ENCODE results near the gene PAK6.

The PAK6 gene

DNA sequence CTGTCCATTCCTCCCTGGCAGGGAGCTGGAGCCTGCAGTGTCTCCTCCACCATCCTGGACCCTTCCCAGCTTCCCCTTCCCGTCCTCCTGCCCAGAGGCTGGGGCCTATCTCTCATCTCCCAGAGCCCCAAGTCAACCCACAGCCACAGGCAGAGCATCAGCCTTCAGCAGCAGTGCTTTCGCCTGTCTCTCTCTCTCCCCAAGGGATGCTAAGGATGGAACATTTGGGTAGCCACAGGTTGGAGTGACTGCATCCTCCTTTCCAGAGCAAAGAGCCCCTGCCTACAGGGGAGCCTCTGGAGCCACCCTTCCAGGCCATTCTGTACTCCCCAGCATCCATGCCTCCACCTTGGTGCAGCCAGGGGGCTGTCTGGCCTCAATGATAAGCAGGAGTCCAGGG is 64.7 kb downstream of the PAK6 start:
- H3K79me2 ChIP-seq (ENCODE audit: control insufficient read depth, insufficient read depth, low read length) = no peaks in the 10 kb centered on the region
- no peak overlapping the region for H3K9ac ChIP-seq (ENCODE audit: low read length)
- no peak overlapping the region for H2BK15ac ChIP-seq (replicated peaks; ENCODE audit: low read depth)
- no peak overlapping the region for H2AK5ac ChIP-seq (ENCODE audit: low read length)
- no peak overlapping the region for H2BK5ac ChIP-seq (ENCODE audit: low read length)
- DNase-seq = no peak
- no peak overlapping the region for H3K18ac ChIP-seq (ENCODE audit: low read length)
- no peak overlapping the region for H3K4me2 ChIP-seq (ENCODE audit: low read length)
- no peak overlapping the region for H3K4me3 ChIP-seq (ENCODE audit: low read length)
- H3K79me1 ChIP-seq (ENCODE audit: low read length) = no peaks in the 10 kb centered on the region
- H3K4ac ChIP-seq (ENCODE audit: low read depth, low read length) = no peak overlapping the region
- no peaks in the 10 kb centered on the region for H3K36me3 ChIP-seq (ENCODE audit: control insufficient read depth, insufficient read depth, low read length)
- H3K27me3 ChIP-seq (ENCODE audit: insufficient read depth, low read length, poor library complexity) = no peaks in the 10 kb centered on the region
- no CpG with 5 or more reads among the region's 2 CpGs for whole genome bisulfite sequencing (ENCODE audit: extremely low coverage, insufficient coverage, low lambda C conversion rate)
- no peak overlapping the region for H4K5ac ChIP-seq (ENCODE audit: low read length)
- H3K4me1 ChIP-seq (ENCODE audit: control insufficient read depth, low read depth, low read length) = peaks cover 7% of the 10 kb centered on the region
- no peak overlapping the region for H3K56ac ChIP-seq (ENCODE audit: low read length)
- H2BK120ac ChIP-seq (ENCODE audit: low read depth, low read length) = no peak overlapping the region
- no peak overlapping the region for H4K8ac ChIP-seq (ENCODE audit: low read depth, low read length)
- H3K27ac ChIP-seq (ENCODE audit: low read depth, low read length) = no peak overlapping the region
- no peak overlapping the region for H3K23ac ChIP-seq (ENCODE audit: low read length)

DNA sequence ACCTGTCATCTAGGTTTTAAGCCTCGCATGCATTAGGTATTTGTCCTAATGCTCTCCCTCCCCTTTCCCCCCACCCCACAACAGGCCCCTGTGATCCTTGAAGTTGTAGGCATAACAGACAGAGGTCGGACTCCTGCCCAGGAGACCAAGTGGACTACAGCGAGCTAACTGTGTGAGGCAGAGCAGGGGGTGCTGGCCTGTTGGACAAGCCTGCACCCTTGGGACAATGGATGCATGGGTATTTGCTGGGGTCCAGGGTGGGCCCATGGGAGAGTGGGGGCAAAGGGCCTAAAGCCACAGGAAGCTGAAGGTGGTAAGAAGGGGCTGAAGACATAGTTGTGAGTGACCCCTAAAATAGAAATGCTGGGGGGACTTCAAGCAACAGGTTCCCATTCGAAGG is 66.4 kb downstream of the PAK6 start:
- no peak overlapping the region for H3K4me3 ChIP-seq (ENCODE audit: low read length)
- no peak overlapping the region for H2AK5ac ChIP-seq (ENCODE audit: low read length)
- no peak overlapping the region for H2BK120ac ChIP-seq (ENCODE audit: low read depth, low read length)
- no peak overlapping the region for H3K27ac ChIP-seq (ENCODE audit: low read depth, low read length)
- no peak overlapping the region for H4K8ac ChIP-seq (ENCODE audit: low read depth, low read length)
- no peak overlapping the region for H2BK15ac ChIP-seq (replicated peaks; ENCODE audit: low read depth)
- no peak for DNase-seq
- H3K27me3 ChIP-seq (ENCODE audit: insufficient read depth, low read length, poor library complexity) = no peaks in the 10 kb centered on the region
- no peak overlapping the region for H3K23ac ChIP-seq (ENCODE audit: low read length)
- WGBS (ENCODE audit: extremely low coverage, insufficient coverage, low lambda C conversion rate) = no CpG with 5 or more reads among the region's 4 CpGs
- H3K79me1 ChIP-seq (ENCODE audit: low read length) = no peaks in the 10 kb centered on the region
- H2BK5ac ChIP-seq (ENCODE audit: low read length) = no peak overlapping the region
- H3K56ac ChIP-seq (ENCODE audit: low read length) = no peak overlapping the region
- no peaks in the 10 kb centered on the region for H3K36me3 ChIP-seq (ENCODE audit: control insufficient read depth, insufficient read depth, low read length)
- no peak overlapping the region for H3K4me2 ChIP-seq (ENCODE audit: low read length)
- H3K79me2 ChIP-seq (ENCODE audit: control insufficient read depth, insufficient read depth, low read length) = no peaks in the 10 kb centered on the region
- no peak overlapping the region for H3K4ac ChIP-seq (ENCODE audit: low read depth, low read length)
- H4K5ac ChIP-seq (ENCODE audit: low read length) = no peak overlapping the region
- no peak overlapping the region for H3K18ac ChIP-seq (ENCODE audit: low read length)
- peaks cover 9% of the 10 kb centered on the region for H3K4me1 ChIP-seq (ENCODE audit: control insufficient read depth, low read depth, low read length)
- H3K9ac ChIP-seq (ENCODE audit: low read length) = no peak overlapping the region

DNA sequence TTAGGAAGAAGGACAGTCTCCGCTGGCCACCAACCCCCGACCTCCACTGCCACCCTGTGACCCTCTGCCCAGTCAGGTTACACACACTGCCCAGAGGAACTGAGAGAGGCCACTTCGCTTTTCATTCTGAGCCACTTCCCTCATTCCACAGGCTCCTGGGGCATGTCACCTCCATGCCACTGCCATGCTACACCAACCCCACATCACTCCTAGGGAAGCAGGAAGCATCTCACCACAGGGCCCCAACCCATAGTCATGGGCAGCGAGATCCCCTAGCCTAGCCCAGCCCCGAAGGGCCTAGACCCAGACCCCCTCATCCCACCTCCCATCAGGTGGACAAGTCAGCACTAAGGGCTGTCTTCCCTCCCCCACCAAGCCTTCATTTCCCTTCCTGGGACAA is 67.5 kb downstream of the PAK6 start:
- Histone ChIP-seq H3K27ac (ENCODE audit: low read depth, low read length) (no peak overlapping the region), H3K4me3 (ENCODE audit: low read length) (no peak overlapping the region), H2BK15ac (replicated peaks; ENCODE audit: low read depth) (no peak overlapping the region), H3K9ac (ENCODE audit: low read length) (no peak overlapping the region), H3K79me1 (ENCODE audit: low read length) (no peaks in the 10 kb centered on the region), H3K27me3 (ENCODE audit: insufficient read depth, low read length, poor library complexity) (no peaks in the 10 kb centered on the region), H3K4me2 (ENCODE audit: low read length) (no peak overlapping the region), H4K5ac (ENCODE audit: low read length) (no peak overlapping the region), H3K23ac (ENCODE audit: low read length) (no peak overlapping the region), H3K36me3 (ENCODE audit: control insufficient read depth, insufficient read depth, low read length) (no peaks in the 10 kb centered on the region), H3K4me1 (ENCODE audit: control insufficient read depth, low read depth, low read length) (peaks cover 9% of the 10 kb centered on the region), H4K8ac (ENCODE audit: low read depth, low read length) (no peak overlapping the region), H3K18ac (ENCODE audit: low read length) (no peak overlapping the region), H2BK5ac (ENCODE audit: low read length) (no peak overlapping the region), H3K56ac (ENCODE audit: low read length) (no peak overlapping the region), H2AK5ac (ENCODE audit: low read length) (no peak overlapping the region), H3K4ac (ENCODE audit: low read depth, low read length) (no peak overlapping the region), H3K79me2 (ENCODE audit: control insufficient read depth, insufficient read depth, low read length) (no peaks in the 10 kb centered on the region), H2BK120ac (ENCODE audit: low read depth, low read length) (no peak overlapping the region)
- no peak for DNase-seq
- no CpG with 5 or more reads among the region's 5 CpGs for WGBS (ENCODE audit: extremely low coverage, insufficient coverage, low lambda C conversion rate)

- no peak overlapping the region for H3K4ac ChIP-seq (ENCODE audit: low read depth, low read length)
- no peaks in the 10 kb centered on the region for H3K27me3 ChIP-seq (ENCODE audit: insufficient read depth, low read length, poor library complexity)
- no peak for DNase-seq
- H2BK120ac ChIP-seq (ENCODE audit: low read depth, low read length) = no peak overlapping the region
- WGBS (ENCODE audit: extremely low coverage, insufficient coverage, low lambda C conversion rate) = no CpG with 5 or more reads among the region's 7 CpGs
- H3K4me3 ChIP-seq (ENCODE audit: low read length) = no peak overlapping the region
- no peak overlapping the region for H3K23ac ChIP-seq (ENCODE audit: low read length)
- H3K27ac ChIP-seq (ENCODE audit: low read depth, low read length) = no peak overlapping the region
- H2AK5ac ChIP-seq (ENCODE audit: low read length) = no peak overlapping the region
- H3K4me2 ChIP-seq (ENCODE audit: low read length) = no peak overlapping the region
- H2BK5ac ChIP-seq (ENCODE audit: low read length) = no peak overlapping the region
- peak overlapping the region; percentile 6 for H3K9ac ChIP-seq (ENCODE audit: low read length)
- H3K79me1 ChIP-seq (ENCODE audit: low read length) = no peaks in the 10 kb centered on the region
- peak overlapping the region; percentile 8 for H3K56ac ChIP-seq (ENCODE audit: low read length)
- no peak overlapping the region for H4K5ac ChIP-seq (ENCODE audit: low read length)
- H3K18ac ChIP-seq (ENCODE audit: low read length) = no peak overlapping the region
- H4K8ac ChIP-seq (ENCODE audit: low read depth, low read length) = no peak overlapping the region
- no peak overlapping the region for H2BK15ac ChIP-seq (replicated peaks; ENCODE audit: low read depth)
- H3K79me2 ChIP-seq (ENCODE audit: control insufficient read depth, insufficient read depth, low read length) = no peaks in the 10 kb centered on the region
- peaks cover 9% of the 10 kb centered on the region for H3K4me1 ChIP-seq (ENCODE audit: control insufficient read depth, low read depth, low read length)
- H3K36me3 ChIP-seq (ENCODE audit: control insufficient read depth, insufficient read depth, low read length) = no peaks in the 10 kb centered on the region
These were observed 68.0 kb downstream of the PAK6 start for GRCh38 chr15:40306908-40307307.

GRCh38 chr15:40307421-40308211 is 68.8 kb downstream of the PAK6 start, which contains the start of gene PLCB2:
TSS of gene PLCB2 (minus strand) at chr15:40307935. CDS start at chr15:40307672, 263 bp downstream.
- DNase-seq = peak; percentile 72
- Histone ChIP-seq H3K4me3 (ENCODE audit: low read length) (no peak within 1 kb of the TSS), H3K27ac (ENCODE audit: low read depth, low read length) (no peak within 1 kb of the TSS), H3K36me3 (ENCODE audit: control insufficient read depth, insufficient read depth, low read length) (no peaks in the 10 kb centered on the region), H4K5ac (ENCODE audit: low read length) (no peak within 1 kb of the TSS), H3K23ac (ENCODE audit: low read length) (no peak within 1 kb of the TSS), H4K8ac (ENCODE audit: low read depth, low read length) (no peak within 1 kb of the TSS), H2AK5ac (ENCODE audit: low read length) (no peak within 1 kb of the TSS), H3K79me2 (ENCODE audit: control insufficient read depth, insufficient read depth, low read length) (no peaks in the 10 kb centered on the region), H3K9ac (ENCODE audit: low read length) (peak within 1 kb of the TSS; percentile 13), H3K4me2 (ENCODE audit: low read length) (no peak within 1 kb of the TSS), H3K56ac (ENCODE audit: low read length) (peak within 1 kb of the TSS; percentile 54), H3K4ac (ENCODE audit: low read depth, low read length) (peak within 1 kb of the TSS; percentile 27), H3K4me1 (ENCODE audit: control insufficient read depth, low read depth, low read length) (peaks cover 5% of the 10 kb centered on the region), H2BK5ac (ENCODE audit: low read length) (no peak within 1 kb of the TSS), H3K18ac (ENCODE audit: low read length) (peak within 1 kb of the TSS; percentile 1), H2BK120ac (ENCODE audit: low read depth, low read length) (no peak within 1 kb of the TSS), H3K27me3 (ENCODE audit: insufficient read depth, low read length, poor library complexity) (no peaks in the 10 kb centered on the region), H2BK15ac (replicated peaks; ENCODE audit: low read depth) (no peak within 1 kb of the TSS), H3K79me1 (ENCODE audit: low read length) (no peaks in the 10 kb centered on the region)
- WGBS (ENCODE audit: extremely low coverage, insufficient coverage, low lambda C conversion rate) = no CpG with 5 or more reads among the region's 15 CpGs

All from mesendoderm (in vitro differentiated cells).